HG02970 (cell line): ENCODE data around the gene RPL13.

Experiments
- ATAC-seq: cut with Tn5 transposase; IDR thresholded peaks from one replicate; pipeline ENCODE4 v1.9.1; 2021; ENCODE audit warnings: mild to moderate bottlenecking, moderate library complexity, moderate number of reproducible peaks; ENCODE audit not compliant: unreplicated experiment, low FRiP score

Gene RPL13

DNA sequence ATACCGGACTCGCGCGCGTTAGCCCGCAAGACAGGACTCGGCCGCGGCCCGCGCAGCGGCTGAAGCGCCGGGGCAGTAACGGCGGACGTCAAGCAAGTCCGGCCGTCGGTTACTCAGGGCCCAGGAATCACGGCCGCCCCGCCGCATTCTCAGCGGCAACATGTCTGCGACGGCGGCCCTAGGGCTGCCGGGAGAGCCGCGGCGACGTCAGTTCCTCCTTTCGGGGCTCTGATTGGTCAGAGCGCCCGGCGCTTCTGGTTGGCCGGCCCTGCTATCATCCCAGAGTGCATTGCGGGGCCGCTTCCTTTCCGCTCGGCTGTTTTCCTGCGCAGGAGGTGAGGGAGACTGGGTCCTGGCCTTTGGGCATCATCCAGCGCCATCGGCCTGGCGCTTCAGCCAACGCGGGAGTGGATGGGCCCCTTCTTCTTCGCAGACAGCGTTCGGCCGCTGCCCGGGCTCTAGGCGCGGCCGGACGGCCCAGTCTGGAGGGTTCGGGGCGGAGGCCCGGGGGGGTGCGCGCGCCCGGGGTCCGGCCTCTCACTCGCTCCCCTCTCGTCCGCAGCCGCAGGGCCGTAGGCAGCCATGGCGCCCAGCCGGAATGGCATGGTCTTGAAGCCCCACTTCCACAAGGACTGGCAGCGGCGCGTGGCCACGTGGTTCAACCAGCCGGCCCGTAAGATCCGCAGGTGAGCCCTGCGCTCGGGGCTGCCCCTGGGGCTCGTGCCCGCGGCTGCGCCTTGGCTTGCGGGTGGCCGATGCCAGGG, at the start of gene RPL13:
TSS of gene RPL13 (plus strand) at position 305 of the 764 bp plus-strand sequence. CDS start at position 583, 278 bp downstream.
- peak; percentile 75 for ATAC-seq

GRCh38 chr16:89511374-89511773, 49.1 kb upstream of the RPL13 start:
- no peak for ATAC-seq

DNA sequence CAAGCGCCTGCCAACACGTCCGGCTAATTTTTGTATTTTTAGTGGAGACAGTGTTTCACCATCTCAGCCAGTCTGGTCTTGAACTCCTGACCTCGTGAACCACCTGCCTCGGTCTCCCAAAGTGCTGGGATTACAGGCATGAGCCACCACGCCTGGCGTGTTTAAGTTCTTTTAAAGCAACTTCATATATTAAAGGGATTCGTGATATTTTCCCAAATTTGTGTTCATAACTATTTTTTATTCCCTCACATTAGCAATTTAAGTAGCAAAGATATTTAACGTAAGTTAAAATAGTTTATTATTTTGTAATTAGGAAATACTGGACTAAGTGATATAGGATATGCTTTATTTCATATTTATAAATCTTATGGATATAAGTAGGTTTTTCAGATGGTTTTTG, 48.0 kb upstream of the RPL13 start:
- no peak for ATAC-seq

DNA sequence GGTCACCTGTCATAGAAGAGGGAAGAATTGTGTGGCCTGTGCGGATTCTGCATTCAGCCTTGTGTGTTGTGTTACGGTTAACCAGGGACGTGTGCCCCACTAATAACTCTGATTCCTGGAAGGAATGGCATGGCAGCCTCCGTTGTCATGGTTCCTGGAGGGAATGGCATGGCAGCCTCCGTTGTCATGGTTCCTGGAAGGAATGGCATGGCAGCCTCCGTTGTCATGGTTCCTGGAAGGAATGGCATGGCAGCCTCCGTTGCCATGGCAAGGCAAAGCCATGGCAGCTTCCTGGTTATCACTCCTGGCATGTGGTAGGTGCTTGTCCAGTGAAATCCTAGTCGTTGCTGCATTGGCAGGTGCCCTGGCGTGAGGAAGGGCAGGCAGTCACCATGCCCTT, 43.4 kb upstream of the RPL13 start:
- ATAC-seq: no peak

- ATAC-seq: no peak
Observed at GRCh38 chr16:89519881-89520280, 40.6 kb upstream of the RPL13 start.

GRCh38 chr16:89522287-89522686, 38.2 kb upstream of the RPL13 start:
- no peak for ATAC-seq

- no peak for ATAC-seq
Observed at GRCh38 chr16:89523680-89524344, 36.7 kb upstream of the RPL13 start.

DNA sequence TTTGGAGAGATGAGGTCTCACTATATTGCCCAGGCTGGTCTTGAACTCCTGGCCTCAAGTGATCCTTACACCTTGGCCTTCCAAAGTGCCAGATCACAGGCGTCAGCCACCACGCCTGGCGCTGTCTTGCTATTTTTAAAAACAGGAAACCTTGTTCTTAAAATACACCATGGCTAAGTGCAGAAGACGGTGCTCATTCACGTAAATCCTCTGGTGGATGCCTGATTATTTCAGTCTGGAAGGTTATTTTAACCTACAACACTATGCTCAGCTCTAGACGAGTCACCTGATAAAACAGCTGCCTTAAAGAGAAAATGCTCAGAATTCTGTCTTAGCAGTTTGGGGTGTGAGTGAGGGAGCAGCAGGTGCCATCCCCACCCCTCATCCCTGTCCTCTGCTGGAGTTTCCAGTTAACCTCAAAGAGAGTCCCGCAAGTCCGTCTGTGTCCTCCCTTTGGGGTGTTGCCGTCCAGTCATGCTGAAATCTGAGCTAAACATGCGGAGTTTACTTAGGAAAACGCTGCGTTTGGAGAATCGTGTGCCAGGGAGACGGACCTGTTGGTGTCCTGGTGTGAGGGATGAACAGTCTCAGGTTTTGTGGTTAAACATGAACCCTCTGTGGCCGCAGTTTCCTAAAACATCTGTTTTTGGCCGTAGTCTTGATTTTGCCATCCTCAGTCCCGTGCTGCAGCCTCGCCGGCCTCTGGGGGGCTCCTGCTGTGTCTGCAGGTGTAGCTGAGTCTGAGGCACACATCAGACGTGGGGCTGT, 35.2 kb upstream of the RPL13 start:
- no peak for ATAC-seq

DNA sequence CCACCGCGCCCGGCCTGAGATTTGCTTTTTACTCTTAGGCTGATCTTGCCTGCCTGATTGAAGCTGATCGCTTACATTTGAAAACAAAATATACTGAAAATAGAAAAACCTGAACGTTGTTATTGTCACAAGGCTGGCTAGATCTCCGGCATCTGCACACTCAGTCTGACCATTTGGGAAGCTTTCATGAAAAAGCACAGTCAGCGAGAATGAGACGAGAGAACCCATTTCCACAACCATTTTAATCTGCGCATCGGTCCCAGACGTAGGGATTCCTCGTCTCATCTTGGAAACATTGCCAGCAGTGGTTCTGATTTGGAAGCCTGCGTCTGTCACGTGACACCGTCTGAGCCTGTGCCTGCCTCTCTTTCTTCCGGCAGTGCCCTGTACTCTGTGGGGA, 31.4 kb upstream of the RPL13 start:
- ATAC-seq: no peak

DNA sequence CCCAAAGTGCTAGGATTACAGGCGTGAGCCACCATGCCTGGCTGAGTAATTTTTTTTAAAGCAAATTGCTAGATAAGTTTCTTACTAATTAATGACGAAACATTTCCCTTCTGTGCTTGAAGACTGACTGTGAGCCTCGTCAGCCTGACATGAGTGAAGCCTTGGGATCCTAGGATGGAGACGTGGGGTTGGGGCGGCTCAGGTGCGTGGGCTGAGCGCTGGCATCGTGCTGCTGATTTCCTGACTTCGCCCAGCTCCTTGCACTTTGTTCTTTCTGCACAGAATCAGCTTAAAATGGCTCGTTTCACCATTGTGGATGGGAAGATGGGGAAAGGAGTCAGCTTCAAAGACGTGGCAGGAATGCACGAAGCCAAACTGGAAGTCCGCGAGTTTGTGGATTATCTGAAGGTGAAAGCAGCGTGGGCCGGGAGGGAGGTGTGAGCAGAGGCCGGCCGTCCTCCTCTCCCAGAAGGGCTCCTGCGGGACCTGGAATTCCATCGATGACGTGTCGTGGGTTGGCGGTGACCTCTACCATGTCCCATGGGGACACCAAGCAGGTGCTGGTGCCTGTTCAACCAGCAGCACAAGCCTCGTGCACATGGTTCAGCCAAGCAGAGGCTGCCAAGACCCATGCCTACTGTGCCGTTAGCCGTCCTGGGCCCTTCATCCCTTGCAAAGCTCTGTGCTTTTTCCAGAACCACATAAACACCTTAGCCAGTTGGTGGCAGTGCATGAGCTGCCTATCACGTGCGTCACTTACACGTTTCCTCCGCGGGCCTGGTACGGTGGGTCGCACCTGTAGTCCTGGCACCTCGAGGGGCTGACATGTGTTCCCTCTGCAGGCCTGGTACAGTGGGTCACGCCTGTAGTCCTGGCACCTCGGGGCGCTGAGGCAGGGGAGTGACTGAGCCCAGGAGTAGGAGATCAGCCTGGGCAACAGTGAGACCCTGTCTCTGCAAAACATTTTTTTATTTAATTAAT, 29.8 kb upstream of the RPL13 start:
- no peak for ATAC-seq

GRCh38 chr16:89531821-89532526, 28.5 kb upstream of the RPL13 start:
- ATAC-seq: no peak

GRCh38 chr16:89534252-89534756, 26.2 kb upstream of the RPL13 start:
- ATAC-seq: no peak

DNA sequence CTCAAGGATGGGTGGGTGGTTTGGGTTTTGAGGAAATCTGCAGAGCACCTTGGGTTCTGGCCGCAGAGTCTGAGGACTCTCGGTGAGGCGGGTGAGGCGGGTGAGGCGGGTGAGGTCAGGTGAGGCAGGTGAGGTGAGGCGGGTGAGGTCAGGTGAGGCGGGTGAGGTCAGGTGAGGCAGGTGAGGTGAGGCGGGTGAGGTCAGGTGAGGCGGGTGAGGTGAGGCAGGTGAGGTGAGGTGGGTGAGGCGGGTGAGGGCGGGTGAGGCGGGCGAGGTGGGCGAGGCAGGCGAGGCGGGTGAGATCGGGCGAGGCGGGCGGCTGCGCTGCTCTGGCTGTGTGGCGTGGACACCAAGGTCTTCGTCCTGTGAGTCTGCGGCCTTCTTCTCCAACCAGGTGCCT, 24.1 kb upstream of the RPL13 start:
- ATAC-seq: no peak

GRCh38 chr16:89536886-89537548, 23.5 kb upstream of the RPL13 start:
- no peak for ATAC-seq

DNA sequence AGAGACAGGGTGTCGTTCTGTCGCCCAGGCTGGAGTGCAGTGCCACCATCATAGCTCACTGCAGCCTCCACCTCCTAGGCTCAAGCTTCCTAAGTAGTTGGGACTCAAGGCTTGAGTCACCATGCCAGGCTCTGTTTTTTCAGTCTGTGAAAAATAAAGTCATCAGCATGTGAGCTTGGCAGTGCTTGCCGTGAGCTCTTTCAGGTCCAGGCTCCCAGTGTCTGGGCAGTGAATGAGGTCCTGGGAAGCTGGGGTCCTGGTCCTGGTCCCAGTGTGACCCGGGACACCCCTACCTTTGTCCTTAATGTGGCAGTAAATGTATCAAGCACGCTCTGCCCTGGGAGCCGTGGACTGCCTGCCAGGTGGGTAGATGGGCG, 22.9 kb upstream of the RPL13 start:
- ATAC-seq: no peak

- no peak for ATAC-seq
Observed at GRCh38 chr16:89538286-89538685, 22.2 kb upstream of the RPL13 start.

GRCh38 chr16:89540557-89540956, 19.9 kb upstream of the RPL13 start:
- ATAC-seq: no peak

- ATAC-seq: no peak
Observed at GRCh38 chr16:89541792-89542191, 18.7 kb upstream of the RPL13 start.

GRCh38 chr16:89544113-89544512, 16.4 kb upstream of the RPL13 start:
- no peak for ATAC-seq
